Measurements from ENCODE around the gene RNF144B.

DNA sequence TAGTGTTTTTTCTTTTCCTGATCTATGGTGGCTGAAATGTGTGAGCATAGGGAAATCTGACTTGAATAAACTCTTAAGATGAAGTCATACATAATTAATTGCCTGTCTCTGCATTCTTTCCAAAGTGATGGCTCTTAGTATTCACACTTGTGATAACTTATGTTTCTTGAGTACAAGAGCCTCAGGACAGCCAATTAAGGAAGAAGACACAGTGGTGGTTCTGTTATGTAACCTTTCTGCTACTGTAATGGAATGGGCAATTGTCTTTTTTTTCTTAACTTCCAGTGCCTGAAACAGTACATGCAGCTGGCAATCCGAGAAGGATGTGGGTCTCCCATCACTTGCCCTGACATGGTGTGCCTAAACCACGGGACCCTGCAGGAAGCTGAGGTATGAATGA lies 40.1 kb downstream of the RNF144B start:
- TF ChIP-seq EZH2 (IDR thresholded peaks at IDR 0.05; ENCODE audit: borderline replicate concordance, insufficient read depth, low read depth, low read length, poor library complexity, severe bottlenecking), result no peak
- TF ChIP-seq, protein P1, sequence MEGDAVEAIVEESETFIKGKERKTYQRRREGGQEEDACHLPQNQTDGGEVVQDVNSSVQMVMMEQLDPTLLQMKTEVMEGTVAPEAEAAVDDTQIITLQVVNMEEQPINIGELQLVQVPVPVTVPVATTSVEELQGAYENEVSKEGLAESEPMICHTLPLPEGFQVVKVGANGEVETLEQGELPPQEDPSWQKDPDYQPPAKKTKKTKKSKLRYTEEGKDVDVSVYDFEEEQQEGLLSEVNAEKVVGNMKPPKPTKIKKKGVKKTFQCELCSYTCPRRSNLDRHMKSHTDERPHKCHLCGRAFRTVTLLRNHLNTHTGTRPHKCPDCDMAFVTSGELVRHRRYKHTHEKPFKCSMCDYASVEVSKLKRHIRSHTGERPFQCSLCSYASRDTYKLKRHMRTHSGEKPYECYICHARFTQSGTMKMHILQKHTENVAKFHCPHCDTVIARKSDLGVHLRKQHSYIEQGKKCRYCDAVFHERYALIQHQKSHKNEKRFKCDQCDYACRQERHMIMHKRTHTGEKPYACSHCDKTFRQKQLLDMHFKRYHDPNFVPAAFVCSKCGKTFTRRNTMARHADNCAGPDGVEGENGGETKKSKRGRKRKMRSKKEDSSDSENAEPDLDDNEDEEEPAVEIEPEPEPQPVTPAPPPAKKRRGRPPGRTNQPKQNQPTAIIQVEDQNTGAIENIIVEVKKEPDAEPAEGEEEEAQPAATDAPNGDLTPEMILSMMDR (IDR thresholded peaks at IDR 0.05), result no peak
